Stimulated activated CD4-positive, alpha-beta T cell treated with anti-CD3 and anti-CD28 coated beads, Interleukin-2, amount 100 ng/mL, for 48 hours (primary cell): ENCODE results near the gene SCRT2.
A peak's percentile ranks its signal among the peaks of the same experiment; 100 is the strongest.

Experiments used
- DNase-seq, 2 donors: peaks; one replicate each; pipeline ENCODE4 v3.0.0-alpha.2; 2020

Gene SCRT2

GRCh38 chr20:669573-669972, 6.0 kb downstream of the SCRT2 start:
- DNase-seq, result no peak

- no peak for DNase-seq
Measured at GRCh38 chr20:668638-669037, 7.0 kb downstream of the SCRT2 start.

- DNase-seq, result no peak
Measured at GRCh38 chr20:668050-668449, 7.6 kb downstream of the SCRT2 start.

GRCh38 chr20:667351-668034, 8.1 kb downstream of the SCRT2 start:
- peak; percentile 54 to 60 for DNase-seq

- no peak for DNase-seq
Measured at GRCh38 chr20:666877-667276, 8.7 kb downstream of the SCRT2 start.

GRCh38 chr20:665276-665675, 10.3 kb downstream of the SCRT2 start:
- no peak for DNase-seq

GRCh38 chr20:664576-664975, 11.0 kb downstream of the SCRT2 start:
- no peak for DNase-seq

- DNase-seq, result no peak
Measured at GRCh38 chr20:664151-664550, 11.5 kb downstream of the SCRT2 start.

- no peak for DNase-seq
Measured at GRCh38 chr20:663315-664090, 12.1 kb downstream of the SCRT2 start.

- DNase-seq, result no peak
Measured at GRCh38 chr20:662277-663192, 13.1 kb downstream of the SCRT2 start.

- DNase-seq, result no peak
Measured at GRCh38 chr20:661474-662270, 13.9 kb downstream of the SCRT2 start.

- DNase-seq, result no peak
Measured at GRCh38 chr20:658731-659291, 16.8 kb downstream of the SCRT2 start.

- DNase-seq, result no peak
Measured at GRCh38 chr20:658202-658601, 17.4 kb downstream of the SCRT2 start.

GRCh38 chr20:655726-656624, 19.6 kb downstream of the SCRT2 start:
- DNase-seq, result no peak

GRCh38 chr20:654417-654750, 21.2 kb downstream of the SCRT2 start:
- DNase-seq, result no peak

- no peak for DNase-seq
Measured at GRCh38 chr20:653590-654416, 21.8 kb downstream of the SCRT2 start.

- DNase-seq, result peak; percentile 79 to 85
Measured at GRCh38 chr20:653110-653589, 22.5 kb downstream of the SCRT2 start, which contains the start of gene SRXN1. Gene SRXN1, minus strand, starts transcription at chr20:653200. Its CDS starts 15 bp downstream, at chr20:653185.

- DNase-seq, result peak in 1 of 2 donors; percentile 23
Measured at GRCh38 chr20:652615-653109, 22.9 kb downstream of the SCRT2 start.

GRCh38 chr20:651713-652614, 23.6 kb downstream of the SCRT2 start:
- DNase-seq, result no peak
